GM19240 (cell line): ENCODE results near the gene CXCL14.
"Not testable (repeated sequence)": the region's sequence is repeated elsewhere in the genome, so short reads cannot be mapped to it uniquely, and the experiment has no call there.

ENCODE experiments used
- DNase-seq: peaks from one replicate; pipeline ENCODE4 v3.0.0; 2011; ENCODE audit warnings: low spot score; ENCODE audit not compliant: insufficient read length

Gene CXCL14

DNA sequence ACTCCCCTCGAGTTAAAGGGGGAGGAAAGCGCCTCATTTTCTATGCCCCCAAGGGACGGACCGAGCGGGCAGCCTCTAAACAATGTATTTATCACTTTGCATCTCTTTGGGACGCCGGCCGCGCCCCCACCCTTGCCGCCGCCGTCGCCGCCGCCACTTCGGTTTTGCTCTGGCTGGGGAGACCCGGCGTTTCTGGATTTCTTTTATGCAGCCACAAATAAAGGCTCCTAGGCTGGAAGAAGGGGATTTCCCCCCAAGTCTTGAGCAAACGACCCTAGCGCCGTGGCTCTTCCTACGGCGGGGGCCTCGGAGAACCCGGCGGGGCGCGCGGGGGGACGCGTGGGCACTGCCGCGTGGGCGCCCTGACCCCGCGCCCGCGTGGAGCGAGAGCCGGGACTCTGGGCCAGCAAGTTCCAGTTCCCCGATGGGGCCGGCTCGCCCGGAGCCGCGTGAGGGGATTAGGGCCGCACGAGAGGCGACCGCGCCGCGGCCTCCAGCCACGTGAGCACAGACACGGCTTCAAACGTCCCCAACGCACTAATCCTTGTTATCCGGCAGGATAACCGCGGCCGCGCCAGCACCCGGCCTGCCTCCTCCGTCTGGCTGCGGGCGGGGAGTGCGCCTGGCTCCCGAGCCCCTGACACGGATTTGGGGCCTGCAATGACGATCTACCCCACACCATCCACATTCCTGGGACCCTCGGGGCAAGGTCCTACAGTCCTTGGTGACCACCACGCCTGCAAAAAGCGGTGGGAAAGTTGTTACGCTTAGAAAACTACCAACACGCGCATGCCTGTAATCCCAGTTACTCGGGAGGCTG lies 35.1 kb downstream of the CXCL14 start:
- DNase-seq = no peak

DNA sequence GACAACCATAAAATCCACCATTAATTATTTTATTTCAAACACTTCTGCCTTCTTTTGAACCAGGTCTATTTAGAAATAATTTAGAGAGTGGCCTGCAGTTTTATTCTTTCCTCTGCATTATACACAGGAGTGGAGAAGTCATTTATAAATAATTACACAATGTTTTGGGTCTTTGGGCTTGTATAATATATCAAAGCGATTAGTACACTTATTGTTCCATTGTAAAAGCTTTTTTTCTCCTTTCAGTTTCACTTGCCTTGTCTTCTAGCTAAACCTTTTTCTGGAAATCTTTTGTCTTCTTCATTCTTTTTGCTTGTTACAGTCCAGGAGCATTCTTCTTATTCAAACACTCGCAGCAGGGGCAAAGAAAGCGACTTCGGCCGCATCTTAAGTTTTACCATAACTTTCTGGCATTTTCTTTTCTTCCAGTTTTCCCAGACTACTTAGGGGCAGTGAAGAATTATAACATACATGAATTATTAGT lies 35.7 kb downstream of the CXCL14 start:
- DNase-seq = no peak

DNA sequence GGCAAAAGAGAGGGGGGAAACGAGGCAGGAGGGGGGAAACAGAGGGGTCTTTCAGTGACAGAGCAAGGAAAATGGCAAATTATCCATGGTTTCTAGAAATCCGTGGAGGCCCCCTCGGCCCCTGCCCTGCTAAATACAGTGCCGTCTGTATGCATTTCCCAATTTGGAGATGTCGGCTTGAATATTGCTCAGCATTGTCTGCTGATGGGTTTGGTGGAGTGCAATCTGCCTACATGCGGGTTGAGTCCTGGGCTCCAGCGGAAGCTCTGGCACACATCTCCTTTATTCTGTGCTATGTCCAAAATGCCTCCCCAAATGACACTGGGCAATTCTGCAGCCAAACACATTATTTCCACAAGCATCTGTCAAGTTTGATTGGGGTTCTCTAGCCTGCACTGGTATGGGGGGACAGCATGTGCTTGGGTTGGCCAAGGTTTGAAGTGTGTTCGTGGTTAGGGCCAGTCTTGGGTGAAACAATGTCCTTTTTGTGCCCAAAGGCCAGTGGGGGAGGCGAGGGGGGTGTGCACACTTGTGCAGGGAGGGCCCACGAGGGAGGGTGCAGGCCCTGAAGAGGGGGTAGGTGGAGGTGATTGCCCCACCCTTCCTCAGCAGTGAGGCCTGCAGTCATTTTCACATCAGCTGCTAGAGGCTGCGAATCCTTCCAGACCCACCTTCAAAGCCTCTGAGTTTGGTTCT lies 36.8 kb downstream of the CXCL14 start:
- no peak for DNase-seq

DNA sequence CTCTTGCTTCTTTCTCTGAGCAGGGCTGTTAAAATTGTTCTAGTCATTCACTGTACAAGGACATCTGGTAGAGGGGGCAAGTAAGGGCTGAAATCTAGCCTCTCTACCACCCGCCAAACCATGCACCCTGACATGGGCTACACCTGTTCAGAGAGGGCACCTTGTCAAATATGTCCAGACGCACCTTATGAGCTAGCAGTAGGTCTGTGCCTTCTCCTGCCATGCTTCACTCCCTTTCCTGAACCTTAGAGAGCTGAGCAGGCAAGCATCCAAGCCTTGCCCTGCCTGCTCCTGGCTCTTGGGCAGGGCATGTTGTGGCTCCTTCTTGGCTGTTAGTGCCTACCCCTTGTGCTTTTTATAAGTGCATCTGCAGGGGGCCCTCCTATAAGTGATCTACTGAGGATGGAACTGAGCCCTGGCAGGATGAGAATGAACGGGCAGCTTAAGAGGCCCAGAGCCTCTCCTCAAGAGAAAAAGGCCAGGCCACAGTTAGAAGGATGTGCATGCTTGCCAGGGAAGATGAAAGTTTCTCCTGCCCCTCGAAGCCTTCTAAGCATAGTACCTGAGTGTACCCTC lies 39.3 kb downstream of the CXCL14 start:
- no peak for DNase-seq

DNA sequence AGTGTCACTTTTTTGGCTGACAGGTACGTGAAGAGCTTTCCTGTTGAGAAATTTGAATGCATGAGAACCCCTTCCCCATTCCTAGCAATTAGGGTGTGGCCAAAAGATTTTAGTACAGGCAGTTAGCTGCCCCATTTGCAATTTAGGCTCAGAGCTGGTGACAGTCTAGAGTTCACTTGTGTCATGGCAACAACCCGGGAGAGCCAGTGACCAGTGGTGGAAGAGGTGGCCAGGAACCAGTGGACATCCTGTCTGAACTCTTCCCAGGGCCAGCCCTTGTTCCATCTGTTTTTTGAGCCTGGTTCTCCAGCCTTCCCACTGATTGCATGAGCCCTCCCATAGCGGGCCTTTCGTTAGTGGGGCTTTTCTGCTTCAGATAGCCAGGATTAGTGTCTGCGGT lies 40.5 kb downstream of the CXCL14 start:
- DNase-seq = no peak

DNA sequence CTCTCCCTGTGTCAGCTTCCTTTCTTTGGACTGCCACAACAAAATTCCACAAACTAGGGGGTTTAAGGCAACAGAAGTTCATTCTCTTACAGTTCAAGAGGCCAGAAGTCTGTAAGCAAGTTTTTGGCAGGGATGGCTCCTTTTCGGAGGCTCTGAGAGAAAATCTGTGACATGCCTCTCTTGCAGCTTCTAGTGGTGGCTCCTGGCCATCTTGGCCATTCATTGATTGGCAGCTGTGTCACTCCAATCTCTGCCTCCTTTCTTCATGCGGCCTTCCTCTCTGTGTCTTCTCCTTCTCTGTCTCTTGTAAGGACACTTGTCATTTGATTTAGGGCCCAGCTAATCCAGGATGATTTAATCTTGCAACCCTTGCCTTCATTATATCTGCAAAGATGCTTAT lies 41.0 kb downstream of the CXCL14 start:
- no peak for DNase-seq

DNA sequence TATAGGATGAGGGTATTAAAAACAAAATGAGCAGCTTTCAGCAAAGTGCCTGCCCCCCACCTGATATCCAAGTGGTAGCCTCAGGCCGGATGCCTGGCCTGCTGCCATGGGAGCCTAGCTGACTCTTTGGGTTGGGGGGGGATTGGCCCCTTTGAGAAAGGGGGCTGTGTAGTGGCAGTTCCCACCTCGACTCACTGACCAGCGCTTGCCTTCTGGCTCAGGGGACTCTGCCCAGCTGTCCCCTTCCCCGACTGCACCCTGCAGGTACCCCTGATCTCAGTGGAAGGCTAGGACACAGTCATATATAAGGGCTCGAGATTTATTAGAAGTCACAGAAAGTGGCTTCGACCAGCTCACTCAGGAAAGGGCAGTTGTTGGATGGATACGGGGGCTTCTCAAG lies 41.5 kb downstream of the CXCL14 start:
- no peak for DNase-seq

DNA sequence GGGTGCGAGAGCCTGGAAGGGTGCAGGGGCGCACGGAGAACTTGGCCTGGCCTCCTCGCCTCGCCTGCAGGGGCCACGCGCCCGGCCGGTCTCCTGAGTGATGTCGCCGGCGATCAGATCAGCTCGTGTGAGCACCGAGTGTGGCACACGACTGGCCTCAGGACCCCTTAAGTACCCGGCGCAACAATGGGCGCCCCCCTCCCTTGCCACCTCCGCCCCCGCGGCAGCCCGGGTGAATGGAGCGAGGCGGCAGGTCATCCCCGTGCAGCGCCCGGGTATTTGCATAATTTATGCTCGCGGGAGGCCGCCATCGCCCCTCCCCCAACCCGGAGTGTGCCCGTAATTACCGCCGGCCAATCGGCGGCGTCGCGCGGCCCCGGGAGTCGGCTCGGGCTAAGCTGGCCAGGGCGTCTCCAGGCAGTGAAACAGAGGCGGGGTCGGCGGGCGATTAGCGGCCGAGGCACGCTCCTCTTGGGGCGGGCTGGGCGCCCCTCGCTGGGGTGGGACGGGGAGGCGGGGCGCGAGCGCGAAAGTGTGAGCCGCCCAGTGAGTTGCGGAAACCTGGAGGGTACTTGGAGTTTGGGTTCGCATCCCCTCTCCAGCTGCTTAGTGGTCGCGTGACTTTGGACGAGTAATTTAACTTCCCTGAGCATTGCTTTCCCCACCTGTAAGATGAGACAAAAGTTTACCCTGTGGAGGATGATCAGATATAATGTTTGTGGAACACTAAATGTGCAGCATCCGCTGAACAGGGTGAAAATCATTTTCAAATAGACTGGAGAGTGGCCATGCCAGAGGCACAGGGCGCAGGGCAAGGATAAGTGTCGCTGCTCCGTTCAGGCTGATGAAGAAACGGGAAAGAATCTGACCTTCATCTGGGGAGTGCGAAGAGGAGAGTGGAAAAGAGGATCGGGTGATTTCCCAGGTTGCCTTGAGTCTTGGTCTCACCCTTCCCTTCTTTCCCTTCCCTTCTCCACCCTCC lies 42.7 kb downstream of the CXCL14 start, which contains the start of gene NEUROG1:
Gene NEUROG1 (minus strand): TSS at position 145 of the 982 bp plus-strand sequence. CDS start 274 bp downstream, outside the sequence.
- no peak for DNase-seq

DNA sequence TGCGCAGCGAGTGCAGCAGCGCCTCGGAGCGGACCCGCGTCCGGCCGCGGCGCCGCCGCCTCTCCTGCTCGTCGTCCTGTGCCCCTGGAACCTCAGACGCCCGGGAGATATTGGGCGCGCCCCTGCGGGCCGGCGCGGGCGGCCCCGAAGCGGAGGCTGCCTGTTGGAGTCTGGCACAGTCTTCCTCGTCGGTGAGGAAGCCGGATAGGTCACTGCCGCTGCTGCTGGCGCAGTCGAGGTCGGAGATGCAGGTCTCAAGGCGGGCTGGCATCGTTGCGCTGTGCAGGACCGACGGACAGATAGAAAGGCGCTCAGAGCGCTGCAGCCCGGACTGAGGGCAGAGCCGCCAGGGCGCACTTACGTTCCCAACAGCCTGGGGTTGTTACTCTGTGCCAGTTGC lies 43.4 kb downstream of the CXCL14 start:
- no peak for DNase-seq

DNA sequence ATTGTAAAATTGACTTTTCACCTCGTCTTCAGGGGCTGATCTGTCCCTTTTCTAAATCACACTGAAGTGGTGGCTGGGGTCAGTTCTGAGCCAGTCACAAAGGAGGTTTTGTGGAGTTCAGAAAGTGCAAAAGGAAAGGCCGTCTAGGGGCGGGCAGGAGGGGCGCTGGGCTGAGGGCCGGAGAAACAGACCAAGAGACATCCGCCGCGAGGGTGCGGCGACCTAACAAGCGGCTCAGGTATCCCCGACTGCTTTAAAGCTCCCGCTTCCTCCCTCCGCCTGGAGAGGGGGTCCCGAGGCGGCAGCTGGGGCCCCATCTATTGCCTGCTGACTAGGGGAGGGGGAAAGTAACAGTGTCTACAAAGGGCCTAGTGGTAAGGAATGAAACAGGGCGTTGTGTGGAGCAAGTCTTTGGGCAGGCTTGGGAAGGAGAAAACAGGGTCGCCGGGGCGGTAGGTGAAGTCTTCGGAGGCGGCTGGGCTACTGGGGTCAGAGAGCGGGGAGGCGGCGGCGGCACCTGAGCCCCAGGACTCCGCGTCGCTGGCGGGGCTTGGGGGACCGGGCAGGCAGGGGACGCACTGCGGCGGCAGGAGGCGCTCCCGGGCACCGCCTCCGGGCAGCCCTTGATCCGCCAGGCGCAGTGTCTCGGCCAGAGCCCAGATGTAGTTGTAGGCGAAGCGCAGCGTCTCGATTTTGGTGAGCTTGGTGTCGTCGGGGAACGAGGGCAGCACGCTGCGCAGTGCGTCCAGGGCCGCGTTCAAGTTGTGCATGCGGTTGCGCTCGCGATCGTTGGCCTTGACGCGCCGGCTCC lies 44.0 kb downstream of the CXCL14 start:
- no peak for DNase-seq

DNA sequence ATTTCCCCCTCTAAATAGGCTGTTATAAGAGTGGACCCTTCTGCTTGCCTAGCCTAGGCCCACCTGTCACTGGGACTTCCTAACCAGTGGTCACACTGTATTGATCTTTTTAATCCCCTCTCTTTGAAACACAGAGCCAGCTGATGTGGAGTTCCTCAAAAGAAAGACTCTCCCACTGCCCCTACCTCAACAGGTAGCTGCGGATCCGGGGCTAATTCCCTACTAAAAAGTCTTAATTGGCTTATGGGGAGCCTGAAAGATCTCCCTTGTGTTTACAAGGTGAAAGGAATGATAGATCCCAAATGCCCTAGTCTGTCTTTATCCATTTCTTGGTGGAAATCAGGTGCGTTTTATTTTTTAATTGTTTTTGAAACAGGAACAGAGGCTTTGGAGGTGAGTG lies 45.0 kb downstream of the CXCL14 start:
- no peak for DNase-seq

DNA sequence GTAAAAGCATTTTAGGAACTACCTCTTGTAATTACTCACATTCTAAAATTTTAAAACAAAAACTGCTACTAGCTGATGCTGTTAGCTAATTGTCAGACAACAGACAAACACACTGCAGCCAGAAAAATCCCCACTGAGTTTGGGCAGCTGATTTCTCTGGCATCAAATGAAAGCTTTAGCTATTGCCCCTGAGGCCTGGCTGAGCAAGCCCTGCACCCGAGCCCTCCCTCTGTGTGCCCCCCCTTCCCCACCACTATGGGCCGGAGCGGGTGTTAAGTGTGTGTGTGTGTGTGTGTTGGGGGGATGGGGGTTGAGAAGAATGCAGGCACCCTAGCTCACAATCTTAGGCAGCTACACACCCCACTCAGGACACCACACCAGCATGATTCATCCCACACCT lies 45.5 kb downstream of the CXCL14 start:
- DNase-seq = no peak

DNA sequence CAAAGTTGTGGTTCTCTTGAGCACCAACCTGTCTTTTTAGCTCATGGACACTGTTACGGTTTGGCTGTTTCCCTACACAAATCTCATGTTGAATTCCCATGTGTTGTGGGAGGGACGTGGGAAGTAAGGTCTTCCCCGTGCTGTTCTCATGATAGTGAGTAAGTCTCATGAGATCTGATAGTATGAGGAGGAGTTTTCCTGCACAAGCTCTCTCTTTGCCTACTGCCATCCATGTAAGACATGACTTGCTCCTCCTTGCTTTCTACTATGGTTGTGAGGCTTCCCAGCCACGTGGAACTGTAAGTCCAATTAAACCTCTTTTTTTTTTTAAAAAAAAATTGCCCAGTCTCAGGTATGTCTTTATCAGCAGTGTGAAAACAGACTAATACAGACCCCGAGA lies 49.2 kb downstream of the CXCL14 start:
- DNase-seq = not testable (repeated sequence)

DNA sequence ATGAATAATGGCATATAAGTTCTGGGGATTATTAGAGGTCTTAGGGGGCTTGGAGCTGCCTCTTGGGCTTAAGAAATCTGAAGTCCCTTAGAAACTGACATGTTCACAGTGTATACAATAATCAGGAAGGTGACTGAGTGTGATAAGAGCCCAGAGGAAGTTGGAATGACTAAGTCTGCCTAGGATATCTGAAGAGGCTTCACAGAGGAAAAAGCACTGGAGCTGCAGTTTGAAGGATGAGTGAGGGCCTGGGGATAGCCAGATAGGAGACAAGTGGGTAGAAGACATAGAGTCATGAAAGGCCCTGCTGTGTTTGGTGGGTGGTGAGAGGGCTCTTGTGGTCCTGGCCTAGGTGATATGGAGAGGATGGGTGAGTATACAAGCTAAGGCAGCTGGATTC lies 51.9 kb downstream of the CXCL14 start:
- no peak for DNase-seq

DNA sequence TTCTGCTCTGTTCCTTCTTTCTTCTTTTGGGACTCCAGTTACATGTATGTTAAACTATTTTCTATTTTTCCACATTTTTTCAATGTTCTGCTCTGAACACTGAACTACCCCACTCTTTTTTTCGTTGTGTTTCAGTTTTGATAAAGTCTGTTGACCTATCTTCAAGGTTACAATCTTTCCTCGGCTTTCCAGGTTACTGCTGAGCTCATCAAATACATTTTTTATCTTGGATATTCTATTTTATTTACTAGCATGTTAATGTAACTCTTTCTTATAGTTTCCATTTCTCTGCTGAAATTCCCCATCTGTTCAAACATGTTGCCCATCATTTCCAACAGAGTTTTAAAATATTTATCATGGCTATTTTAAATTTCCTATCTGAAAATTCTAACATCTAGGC lies 56.8 kb downstream of the CXCL14 start:
- no peak for DNase-seq
